ENCODE results near the gene DOCK1.
A peak's percentile ranks its signal among the peaks of the same experiment; 100 is the strongest.

Gene DOCK1

GRCh38 chr10:126969310-126969709 is 64.1 kb downstream of the DOCK1 start:
- no peak for DNase-seq (ENCODE audit: low read depth)
- no peak overlapping the region for H3K4me3 ChIP-seq (ENCODE audit: control insufficient read depth, low read depth, low read length)
- TF ChIP-seq CTCF (IDR thresholded peaks at IDR 0.05; ENCODE audit: control insufficient read depth, insufficient read depth, low read depth, low read length, missing control alignments): peak; percentile 8

DNA sequence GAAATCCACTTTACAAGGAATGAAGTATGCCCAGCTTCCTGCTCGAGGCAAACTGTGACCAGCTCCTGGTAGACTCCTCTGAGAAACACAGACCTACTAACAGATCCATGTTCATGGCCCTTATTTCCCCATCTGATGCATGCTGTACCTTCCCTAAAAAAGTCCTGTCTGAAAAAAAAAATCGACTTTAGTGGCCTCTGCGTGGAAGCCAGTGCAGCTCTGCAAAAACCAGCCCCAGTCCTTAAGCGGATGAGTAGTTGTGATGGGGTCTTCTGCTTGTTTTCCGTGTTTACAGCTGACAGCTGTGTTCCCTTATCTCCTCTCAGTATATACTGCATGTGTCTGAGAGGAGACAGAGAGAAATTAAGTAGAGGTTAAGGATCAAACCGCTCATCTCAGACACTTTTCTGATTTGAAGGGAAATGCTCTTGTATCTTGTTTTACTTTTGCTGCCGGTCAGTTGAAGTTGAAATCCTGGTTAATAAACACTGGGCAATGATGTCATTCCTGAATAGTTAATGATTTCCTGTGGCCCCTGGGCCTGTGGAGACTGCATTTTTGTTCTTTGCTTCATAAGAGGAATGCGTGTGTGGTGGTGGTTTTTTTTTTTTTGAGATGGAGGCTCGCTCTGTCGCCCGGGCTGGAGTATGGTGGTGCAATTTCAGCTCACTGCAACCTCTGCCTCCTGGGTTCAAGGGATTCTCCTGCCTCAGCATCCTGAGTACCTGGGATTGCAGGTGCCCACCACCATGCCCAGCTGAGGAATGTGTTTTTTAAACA is 67.6 kb downstream of the DOCK1 start:
- DNase-seq (ENCODE audit: low read depth): peak; percentile 83
- H3K4me3 ChIP-seq (ENCODE audit: control insufficient read depth, low read depth, low read length): no peak overlapping the region; the same call in none of the 2 replicates
- no peak for TF ChIP-seq CTCF (IDR thresholded peaks at IDR 0.05; ENCODE audit: control insufficient read depth, insufficient read depth, low read depth, low read length, missing control alignments)

GRCh38 chr10:126975221-126975620 is 70.0 kb downstream of the DOCK1 start:
- H3K4me3 ChIP-seq (ENCODE audit: control insufficient read depth, low read depth, low read length): no peak overlapping the region
- no peak for DNase-seq (ENCODE audit: low read depth)
- TF ChIP-seq CTCF (IDR thresholded peaks at IDR 0.05; ENCODE audit: control insufficient read depth, insufficient read depth, low read depth, low read length, missing control alignments): no peak

DNA sequence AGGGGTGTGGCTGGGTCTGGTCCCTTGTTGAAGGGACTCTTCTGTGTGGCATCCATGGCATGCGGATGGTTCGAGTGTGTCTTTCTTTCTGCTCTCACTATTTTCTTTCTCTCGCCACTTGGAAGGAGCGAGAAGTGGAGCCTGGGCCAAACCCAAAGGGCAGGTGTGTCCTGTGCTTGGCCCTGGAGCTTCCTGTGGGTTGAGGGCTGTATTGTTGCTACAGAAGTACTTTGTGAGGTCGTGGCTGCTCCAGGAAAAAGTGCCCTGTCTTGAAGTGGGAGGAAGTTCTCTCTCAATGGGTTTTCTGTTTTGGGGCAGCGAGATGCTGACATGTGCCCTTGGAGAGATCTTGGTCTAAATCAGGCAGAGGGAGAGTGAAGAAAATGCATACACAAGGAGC is 72.0 kb downstream of the DOCK1 start:
- DNase-seq (ENCODE audit: low read depth): no peak
- TF ChIP-seq CTCF (IDR thresholded peaks at IDR 0.05; ENCODE audit: control insufficient read depth, insufficient read depth, low read depth, low read length, missing control alignments): no peak
- no peak overlapping the region for H3K4me3 ChIP-seq (ENCODE audit: control insufficient read depth, low read depth, low read length)

DNA sequence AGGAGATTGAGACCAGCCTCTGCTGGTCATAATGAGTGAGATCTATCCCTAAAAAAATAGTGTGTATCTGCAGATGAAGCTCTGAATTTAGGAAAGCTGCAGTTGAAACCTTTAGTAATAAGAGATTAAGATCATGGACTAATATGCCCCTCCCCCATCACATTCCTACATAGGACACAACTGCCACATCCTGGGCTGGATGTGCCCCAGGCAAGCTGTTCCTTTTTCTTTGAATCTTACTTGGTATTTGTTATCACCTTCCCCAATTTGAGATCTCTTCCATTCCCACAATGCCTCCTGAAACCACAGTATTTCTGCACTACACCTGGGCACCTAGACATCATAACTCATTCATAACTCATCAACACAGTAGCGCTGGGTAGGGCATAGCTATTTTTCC is 74.1 kb downstream of the DOCK1 start:
- TF ChIP-seq CTCF (IDR thresholded peaks at IDR 0.05; ENCODE audit: control insufficient read depth, insufficient read depth, low read depth, low read length, missing control alignments): no peak
- no peak overlapping the region for H3K4me3 ChIP-seq (ENCODE audit: control insufficient read depth, low read depth, low read length)

DNA sequence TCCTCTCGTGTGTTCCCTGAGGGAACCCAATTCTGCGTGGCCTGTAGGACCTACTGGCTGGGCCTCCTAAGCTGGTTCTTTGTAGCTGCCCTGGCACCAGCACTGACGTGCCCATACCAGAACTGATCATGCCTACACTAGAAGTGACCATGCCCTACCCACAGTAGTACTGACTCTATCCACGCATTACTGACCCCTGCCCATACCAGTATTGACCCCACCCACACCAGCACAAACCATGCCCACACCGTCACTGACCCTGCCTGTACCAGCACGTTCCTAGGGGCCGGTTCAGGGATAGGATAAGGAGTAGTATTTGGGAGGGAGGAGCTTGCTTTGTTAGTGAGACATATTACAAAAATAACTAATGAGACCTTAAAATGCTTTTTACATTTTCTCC is 88.0 kb downstream of the DOCK1 start:
- no peak overlapping the region for H3K4me3 ChIP-seq (ENCODE audit: control insufficient read depth, low read depth, low read length)
- no peak for DNase-seq (ENCODE audit: low read depth)
- no peak for TF ChIP-seq CTCF (IDR thresholded peaks at IDR 0.05; ENCODE audit: control insufficient read depth, insufficient read depth, low read depth, low read length, missing control alignments)

More for the DNA sequence above, 74.1 kb downstream of the DOCK1 start:
- no peak for DNase-seq (ENCODE audit: low read depth)
